OCI-LY7 (cell line): ENCODE data around the gene CSF1R. TPM values are rescaled to one million over a fixed set of nuclear protein-coding genes. Genes with fewer than 3 reads are reported as not detected.
A peak's percentile ranks its signal among the peaks of the same experiment; 100 is the strongest.

ENCODE experiments used
- BruUV-seq: library from RNA; stranded (reverse); fragments of 400-500 nt; replicated peaks from 2 replicates; lab custom pipeline; 2021; lab: Mats Ljungman, UMichigan
- CTCF ChIA-PET: fragments of 300-600 bp; sonication (Branson Sonifier 250); formaldehyde crosslinking; loops from one replicate; lab custom pipeline; 2022; ENCODE audit warnings: antibody characterized with exemption; ENCODE audit not compliant: unreplicated experiment; lab: Charles Lee
- POLR2A ChIA-PET: fragments of 300-600 bp; sonication (Branson Sonifier 250); formaldehyde crosslinking; loops from one replicate; lab custom pipeline; 2022; ENCODE audit warnings: antibody characterized with exemption; lab: Charles Lee
- DNase-seq: peaks from one replicate; pipeline ENCODE4 v3.0.0-alpha.2; 2015; ENCODE audit warnings: low spot score
- H2AFZ ChIP-seq: fragments of 200-600 bp; sonication (generic), shearing (Covaris generic); 2 replicates; pipeline ENCODE4 v1.6.1; 2014; ENCODE audit warnings: mild to moderate bottlenecking, antibody characterized with exemption, low read length, moderate library complexity
- H3K27ac ChIP-seq: fragments of 200-600 bp; sonication (generic); 2 replicates; pipeline ENCODE4 v1.5.1; 2014; ENCODE audit warnings: mixed run types, low read depth, mild to moderate bottlenecking, moderate library complexity, low read length, inconsistent platforms; ENCODE audit not compliant: poor library complexity, severe bottlenecking
- H3K36me3 ChIP-seq: fragments of 200-600 bp; sonication (generic); 2 replicates; pipeline ENCODE4 v1.6.1; 2014; ENCODE audit warnings: mild to moderate bottlenecking, antibody characterized with exemption, low read length, moderate library complexity, mixed read lengths; ENCODE audit not compliant: insufficient read depth
- H3K4me1 ChIP-seq: fragments of 200-600 bp; sonication (generic); 2 replicates; pipeline ENCODE4 v1.5.1; 2014; ENCODE audit warnings: mild to moderate bottlenecking, low read length; ENCODE audit not compliant: insufficient read depth, poor library complexity, severe bottlenecking
- H3K4me2 ChIP-seq: fragments of 200-600 bp; sonication (generic); 2 replicates; pipeline ENCODE4 v1.6.1; 2014; ENCODE audit warnings: mild to moderate bottlenecking, low read length
- H3K4me3 ChIP-seq: fragments of 200-600 bp; sonication (generic); 2 replicates; pipeline ENCODE4 v1.5.1; 2014; ENCODE audit warnings: mild to moderate bottlenecking, low read depth, low read length; ENCODE audit not compliant: poor library complexity, severe bottlenecking
- H3K79me2 ChIP-seq: fragments of 200-600 bp; sonication (generic); 2 replicates; pipeline ENCODE4 v1.6.1; 2016; ENCODE audit warnings: low read depth, mild to moderate bottlenecking, low read length, moderate library complexity, mixed read lengths; ENCODE audit not compliant: insufficient read depth
- H3K9me2 ChIP-seq: fragments of 200-600 bp; sonication (generic); 2 replicates; pipeline ENCODE4 v1.6.1; 2016; ENCODE audit warnings: mild to moderate bottlenecking, low read length, mixed read lengths; ENCODE audit not compliant: insufficient read depth
- H3K9me3 ChIP-seq: fragments of 200-600 bp; sonication (generic); 2 replicates; pipeline ENCODE4 v1.6.1; 2014; ENCODE audit warnings: mild to moderate bottlenecking, mixed run types, low read length, mixed read lengths
- H4K20me1 ChIP-seq: fragments of 200-600 bp; sonication (generic); 2 replicates; pipeline ENCODE4 v1.6.1; 2014; ENCODE audit warnings: mild to moderate bottlenecking, antibody characterized with exemption, low read length, moderate library complexity, mixed read lengths; ENCODE audit not compliant: insufficient read depth
- EZH2phosphoT487 ChIP-seq: fragments of 200-600 bp; sonication (generic); IDR thresholded peaks from 2 replicates; pipeline ENCODE4 v1.6.1; 2018; ENCODE audit warnings: low read depth, borderline replicate concordance, mild to moderate bottlenecking, mixed run types, antibody characterized with exemption, low read length, moderate library complexity, mixed read lengths
- intact Hi-C: fragments of 100-400 bp; cut with micrococcal nuclease; formaldehyde crosslinking; loops from one replicate; pipeline ENCODE4 v1.10.0; 2022; ENCODE audit not compliant: unreplicated experiment
- total RNA-seq, 2 experiments: library from RNA; depleted of rRNA in 1 of 2; stranded (reverse); fragments of >200 nt in 1 of 2; shearing (Covaris generic) in 1 of 2; gene quantifications; 2 replicates each; pipeline ENCODE4 v1.2.3, GENCODE V29; 2014 to 2022
- TF ChIP-seq, protein P1 (sequence below): fragments of 200-600 bp; sonication (generic); conservative IDR thresholded peaks from 2 replicates; pipeline ENCODE4 v1.5.1; 2014; ENCODE audit warnings: mild to moderate bottlenecking, antibody characterized with exemption, low read length, moderate library complexity, mixed read lengths

The CSF1R gene
- total RNA-seq, 2 experiments from 2014 or later = not detected

DNA sequence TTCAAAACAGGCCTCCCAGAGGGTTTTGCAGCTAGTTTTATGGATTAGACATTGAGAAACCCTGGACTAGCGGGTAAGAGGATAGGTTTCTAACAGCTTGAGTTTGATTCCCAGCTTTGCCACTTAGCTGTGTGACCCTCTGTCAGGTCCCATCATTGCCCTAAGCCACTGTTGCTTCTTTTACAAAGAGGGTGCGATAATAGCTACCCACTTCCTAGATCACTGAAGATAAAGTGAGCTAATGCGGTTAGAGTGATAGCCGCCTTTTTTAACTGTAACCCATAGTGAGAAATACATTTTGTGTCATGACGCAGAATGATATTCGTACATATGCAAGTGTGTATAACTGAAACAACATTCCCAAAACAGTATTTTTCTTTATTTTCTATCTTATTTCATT, 40.3 kb downstream of the CSF1R start:
- ChIA-PET CTCF (no interaction called here), POLR2A (interaction anchor here (1.2 to 1.8 kb wide), 3 partner anchors 11 to 28 kb away, joined by 3 to 6 read pairs (median 3); no protein-coding TSS in a partner anchor)
- peaks cover 97% of the 10 kb centered on the region for H3K36me3 ChIP-seq

DNA sequence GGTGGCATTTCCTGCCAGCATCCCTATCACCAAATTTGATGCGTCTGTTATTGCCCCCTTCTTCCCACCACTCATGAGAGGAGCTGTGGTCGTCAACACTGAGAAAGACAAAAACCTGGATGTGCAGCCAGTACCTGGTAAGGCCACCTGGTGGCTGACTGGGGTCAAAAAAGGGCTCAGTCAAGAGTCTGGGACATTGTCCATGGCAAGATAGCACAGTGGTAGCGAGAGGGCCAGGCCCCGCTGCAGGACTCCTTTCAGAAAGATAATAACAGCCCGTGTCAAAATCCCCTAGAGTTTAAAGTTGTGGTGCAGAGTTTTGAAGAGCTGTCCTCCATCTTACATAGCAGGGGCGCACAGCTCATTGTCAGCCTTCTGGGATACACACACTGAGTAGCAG, 40.8 kb downstream of the CSF1R start:
- no peak overlapping the region for H3K4me2 ChIP-seq
- TF ChIP-seq, protein P1, sequence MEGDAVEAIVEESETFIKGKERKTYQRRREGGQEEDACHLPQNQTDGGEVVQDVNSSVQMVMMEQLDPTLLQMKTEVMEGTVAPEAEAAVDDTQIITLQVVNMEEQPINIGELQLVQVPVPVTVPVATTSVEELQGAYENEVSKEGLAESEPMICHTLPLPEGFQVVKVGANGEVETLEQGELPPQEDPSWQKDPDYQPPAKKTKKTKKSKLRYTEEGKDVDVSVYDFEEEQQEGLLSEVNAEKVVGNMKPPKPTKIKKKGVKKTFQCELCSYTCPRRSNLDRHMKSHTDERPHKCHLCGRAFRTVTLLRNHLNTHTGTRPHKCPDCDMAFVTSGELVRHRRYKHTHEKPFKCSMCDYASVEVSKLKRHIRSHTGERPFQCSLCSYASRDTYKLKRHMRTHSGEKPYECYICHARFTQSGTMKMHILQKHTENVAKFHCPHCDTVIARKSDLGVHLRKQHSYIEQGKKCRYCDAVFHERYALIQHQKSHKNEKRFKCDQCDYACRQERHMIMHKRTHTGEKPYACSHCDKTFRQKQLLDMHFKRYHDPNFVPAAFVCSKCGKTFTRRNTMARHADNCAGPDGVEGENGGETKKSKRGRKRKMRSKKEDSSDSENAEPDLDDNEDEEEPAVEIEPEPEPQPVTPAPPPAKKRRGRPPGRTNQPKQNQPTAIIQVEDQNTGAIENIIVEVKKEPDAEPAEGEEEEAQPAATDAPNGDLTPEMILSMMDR = peak; percentile 41
- TF ChIP-seq EZH2phosphoT487 = no peak
- no peaks in the 10 kb centered on the region for H3K9me3 ChIP-seq
- POLR2A ChIA-PET = interaction anchor here (1.2 to 1.8 kb wide), 4 partner anchors 10 to 28 kb away, joined by 3 to 6 read pairs (median 3); no protein-coding TSS in a partner anchor
- intact Hi-C loops = no loop called here
- H3K4me3 ChIP-seq = no peak overlapping the region
- peaks cover 97% of the 10 kb centered on the region for H3K36me3 ChIP-seq
- no peak for DNase-seq
- no peak overlapping the region for H3K27ac ChIP-seq
- H3K79me2 ChIP-seq = no peaks in the 10 kb centered on the region
- BruUV-seq = no TSS peak
- CTCF ChIA-PET = no interaction called here
- no peaks in the 10 kb centered on the region; the same call in 1 of the 2 replicates for H4K20me1 ChIP-seq
- H2AFZ ChIP-seq = no peak overlapping the region
- H3K9me2 ChIP-seq = no peaks in the 10 kb centered on the region
- no peaks in the 10 kb centered on the region for H3K4me1 ChIP-seq

More for the DNA sequence above, 40.3 kb downstream of the CSF1R start:
- Histone ChIP-seq H3K4me1 (no peaks in the 10 kb centered on the region), H4K20me1 (no peaks in the 10 kb centered on the region; the same call in 1 of the 2 replicates), H3K79me2 (no peaks in the 10 kb centered on the region), H3K4me2 (no peak overlapping the region), H3K4me3 (no peak overlapping the region), H3K9me2 (no peaks in the 10 kb centered on the region), H3K9me3 (no peaks in the 10 kb centered on the region), H3K27ac (no peak overlapping the region), H2AFZ (no peak overlapping the region)
- TF ChIP-seq EZH2phosphoT487 = no peak
- TF ChIP-seq, protein P1 = no peak
- no peak for DNase-seq
- BruUV-seq = no TSS peak
- intact Hi-C loops = no loop called here

DNA sequence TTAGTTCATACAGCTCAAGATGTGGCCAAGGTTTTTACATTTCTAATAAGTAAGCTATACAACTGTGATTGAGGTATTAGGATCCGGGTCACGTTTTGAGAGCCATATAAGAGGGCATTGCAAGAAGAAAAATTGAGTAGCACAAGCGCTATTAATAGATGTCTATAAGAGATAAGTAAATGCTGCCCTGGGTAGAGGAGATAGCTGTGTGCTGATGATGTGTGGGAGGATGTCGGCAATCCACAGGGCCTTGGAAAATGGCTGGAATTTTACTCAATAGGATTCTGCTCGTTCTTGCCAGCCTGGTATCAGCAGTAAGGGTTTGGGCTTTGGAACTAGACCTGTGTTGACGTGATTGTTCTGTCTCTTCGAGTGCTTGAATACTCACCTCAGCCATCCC, 41.6 kb downstream of the CSF1R start:
- H3K36me3 ChIP-seq = peaks cover 97% of the 10 kb centered on the region
- H3K4me2 ChIP-seq = no peak overlapping the region
- ChIA-PET POLR2A (interaction anchor here (0.6 to 1.8 kb wide), 5 partner anchors 10 to 315 kb away, joined by 3 to 8 read pairs (median 3); no protein-coding TSS in a partner anchor), CTCF (no interaction called here)
- H2AFZ ChIP-seq = no peak overlapping the region
- no TSS peak for BruUV-seq
- no peaks in the 10 kb centered on the region for H3K9me3 ChIP-seq
- TF ChIP-seq, protein P1 = no peak
- TF ChIP-seq EZH2phosphoT487 = no peak
- no peak overlapping the region for H3K27ac ChIP-seq
- H3K4me3 ChIP-seq = no peak overlapping the region
- H3K4me1 ChIP-seq = no peaks in the 10 kb centered on the region
- no peaks in the 10 kb centered on the region for H3K9me2 ChIP-seq
- no peaks in the 10 kb centered on the region; the same call in 1 of the 2 replicates for H4K20me1 ChIP-seq
- H3K79me2 ChIP-seq = no peaks in the 10 kb centered on the region
- intact Hi-C loops = no loop called here
- DNase-seq = no peak
